ES-I3 (cell line): ENCODE results near the gene TSPO.

ENCODE experiments used
- H3K36me3 ChIP-seq: 2 replicates; pipeline ENCODE4 v1.6.1; 2013; ENCODE audit warnings: mild to moderate bottlenecking, low read length, control low read depth, moderate library complexity; ENCODE audit not compliant: insufficient read depth
- H3K4me1 ChIP-seq: 2 replicates; pipeline ENCODE4 v1.6.1; 2013; ENCODE audit warnings: mild to moderate bottlenecking, control low read depth, low read length; ENCODE audit not compliant: insufficient read depth
- H3K9ac ChIP-seq: 2 replicates; pipeline ENCODE4 v1.6.1; 2013; ENCODE audit warnings: low read depth, mild to moderate bottlenecking, low read length, moderate library complexity
- H3K9me3 ChIP-seq: 2 replicates; pipeline ENCODE4 v1.6.1; 2013; ENCODE audit warnings: mild to moderate bottlenecking, low read length, moderate library complexity; ENCODE audit not compliant: control insufficient read depth, insufficient read depth

Gene TSPO

DNA sequence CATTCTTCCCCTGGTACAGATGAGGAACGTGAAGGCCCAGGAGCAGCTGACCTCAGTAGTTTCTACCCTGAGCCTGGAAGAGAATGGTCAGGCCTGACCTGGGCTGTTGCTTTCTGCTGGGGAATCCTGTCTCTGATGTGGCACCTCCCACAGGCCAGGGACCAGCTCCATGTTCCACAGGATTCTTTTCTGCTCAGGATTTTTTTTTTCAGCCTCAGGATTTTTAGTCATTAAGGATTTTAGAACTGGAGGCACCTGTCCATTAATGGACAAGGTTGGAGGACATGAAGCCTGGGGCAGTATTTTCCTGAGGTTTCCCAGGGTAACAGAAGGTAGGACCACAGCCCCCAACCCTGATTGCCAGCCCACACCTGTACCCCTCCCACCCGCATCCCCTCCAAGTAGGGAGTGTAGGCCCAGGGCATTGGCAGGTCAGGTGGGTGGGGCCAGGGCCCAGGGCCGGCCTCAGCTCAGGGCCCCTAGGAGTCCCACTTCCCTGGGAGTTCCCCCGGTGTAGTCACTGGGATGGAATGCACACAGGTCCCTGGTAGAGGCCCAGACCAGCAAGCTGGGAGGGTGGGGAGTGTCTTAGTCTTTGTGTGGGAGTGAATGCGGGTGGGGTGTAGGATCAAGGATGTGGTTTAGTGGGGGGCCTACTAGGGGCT, 24.7 kb upstream of the TSPO start:
- Histone ChIP-seq H3K9me3 (no peaks in the 10 kb centered on the region), H3K4me1 (peaks cover 13% of the 10 kb centered on the region; the same call in 1 of the 2 replicates), H3K36me3 (no peaks in the 10 kb centered on the region), H3K9ac (no peak overlapping the region)

DNA sequence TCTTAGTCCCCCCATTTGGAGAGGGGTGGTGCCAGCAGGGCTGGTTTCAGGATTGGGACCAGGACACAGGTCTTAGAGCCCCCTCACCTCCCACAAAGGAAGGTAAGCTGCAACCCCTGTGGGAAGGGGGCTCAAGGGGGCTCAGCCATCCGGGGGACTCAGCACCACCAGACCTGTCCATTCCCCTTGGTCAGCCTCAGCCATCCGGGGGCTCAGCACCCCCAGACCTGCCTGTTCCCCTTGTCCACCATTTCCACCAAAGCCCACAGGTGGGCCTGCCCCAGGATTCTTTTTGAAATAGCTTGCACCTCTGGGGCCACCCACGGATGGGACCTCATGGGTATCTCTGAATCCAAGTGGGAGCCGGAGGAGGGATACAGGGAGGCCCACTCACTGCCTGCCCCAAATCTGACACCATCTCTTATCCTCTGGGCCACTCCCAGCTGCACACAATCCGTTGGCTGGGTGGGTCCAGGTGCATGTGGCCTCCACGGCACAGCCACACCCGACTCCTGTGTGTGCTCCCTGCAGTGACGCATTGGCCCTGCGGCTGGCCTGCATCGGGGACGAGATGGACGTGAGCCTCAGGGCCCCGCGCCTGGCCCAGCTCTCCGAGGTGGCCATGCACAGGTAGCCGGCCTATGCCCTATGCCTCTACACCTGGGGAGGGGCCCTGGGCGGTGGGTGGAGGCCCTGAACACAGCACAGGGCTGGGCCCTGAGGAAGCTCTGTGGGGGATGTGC, 24.0 kb upstream of the TSPO start:
- no peaks in the 10 kb centered on the region for H3K9me3 ChIP-seq
- H3K36me3 ChIP-seq, result no peaks in the 10 kb centered on the region; the same call in 1 of the 2 replicates
- no peak overlapping the region for H3K9ac ChIP-seq
- H3K4me1 ChIP-seq, result peaks cover 13% of the 10 kb centered on the region; the same call in 1 of the 2 replicates

DNA sequence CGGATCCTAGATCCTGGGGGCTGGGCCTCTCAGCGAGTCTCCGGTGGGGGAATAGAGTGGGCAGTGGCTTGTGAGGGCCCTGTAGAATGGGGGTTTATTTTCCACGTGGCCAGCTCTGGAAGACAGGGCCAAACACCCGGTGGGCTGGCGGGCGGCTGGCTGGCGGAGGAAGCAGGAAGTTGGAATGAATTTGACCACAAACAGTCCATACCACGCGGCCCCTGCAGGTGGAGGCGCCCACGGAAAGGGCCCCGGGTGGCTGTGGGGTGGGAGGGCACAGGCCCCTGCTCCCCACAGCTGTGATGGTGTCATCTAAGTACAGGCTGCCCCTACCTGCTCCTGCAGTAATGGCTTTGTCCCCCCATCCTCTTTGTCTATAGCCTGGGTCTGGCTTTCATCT, 23.2 kb upstream of the TSPO start:
- Histone ChIP-seq H3K9me3 (no peaks in the 10 kb centered on the region), H3K9ac (no peak overlapping the region), H3K4me1 (peaks cover 13% of the 10 kb centered on the region; the same call in 1 of the 2 replicates), H3K36me3 (no peaks in the 10 kb centered on the region; the same call in none of the 2 replicates)

DNA sequence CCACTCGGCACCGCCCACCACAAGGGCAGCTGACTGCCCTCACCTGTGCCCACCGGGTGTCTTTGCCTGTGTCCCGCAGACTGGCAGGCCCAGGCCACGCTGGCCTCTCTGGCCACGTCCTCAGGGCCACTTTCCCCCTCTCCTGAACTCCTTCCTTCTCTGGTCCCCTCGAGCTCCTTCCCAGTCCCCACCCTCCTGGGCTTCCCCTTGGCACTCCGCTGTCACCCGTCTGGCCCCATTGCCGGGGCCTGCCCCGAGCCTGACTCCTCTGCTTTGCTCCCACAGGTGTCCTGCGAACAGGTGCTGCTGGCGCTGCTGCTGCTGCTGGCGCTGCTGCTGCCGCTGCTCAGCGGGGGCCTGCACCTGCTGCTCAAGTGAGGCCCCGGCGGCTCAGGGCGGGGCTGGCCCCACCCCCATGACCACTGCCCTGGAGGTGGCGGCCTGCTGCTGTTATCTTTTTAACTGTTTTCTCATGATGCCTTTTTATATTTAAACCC, 22.4 kb upstream of the TSPO start:
- Histone ChIP-seq H3K9me3 (no peaks in the 10 kb centered on the region), H3K4me1 (peaks cover 13% of the 10 kb centered on the region; the same call in 1 of the 2 replicates), H3K36me3 (peaks cover 4% of the 10 kb centered on the region), H3K9ac (no peak overlapping the region)

DNA sequence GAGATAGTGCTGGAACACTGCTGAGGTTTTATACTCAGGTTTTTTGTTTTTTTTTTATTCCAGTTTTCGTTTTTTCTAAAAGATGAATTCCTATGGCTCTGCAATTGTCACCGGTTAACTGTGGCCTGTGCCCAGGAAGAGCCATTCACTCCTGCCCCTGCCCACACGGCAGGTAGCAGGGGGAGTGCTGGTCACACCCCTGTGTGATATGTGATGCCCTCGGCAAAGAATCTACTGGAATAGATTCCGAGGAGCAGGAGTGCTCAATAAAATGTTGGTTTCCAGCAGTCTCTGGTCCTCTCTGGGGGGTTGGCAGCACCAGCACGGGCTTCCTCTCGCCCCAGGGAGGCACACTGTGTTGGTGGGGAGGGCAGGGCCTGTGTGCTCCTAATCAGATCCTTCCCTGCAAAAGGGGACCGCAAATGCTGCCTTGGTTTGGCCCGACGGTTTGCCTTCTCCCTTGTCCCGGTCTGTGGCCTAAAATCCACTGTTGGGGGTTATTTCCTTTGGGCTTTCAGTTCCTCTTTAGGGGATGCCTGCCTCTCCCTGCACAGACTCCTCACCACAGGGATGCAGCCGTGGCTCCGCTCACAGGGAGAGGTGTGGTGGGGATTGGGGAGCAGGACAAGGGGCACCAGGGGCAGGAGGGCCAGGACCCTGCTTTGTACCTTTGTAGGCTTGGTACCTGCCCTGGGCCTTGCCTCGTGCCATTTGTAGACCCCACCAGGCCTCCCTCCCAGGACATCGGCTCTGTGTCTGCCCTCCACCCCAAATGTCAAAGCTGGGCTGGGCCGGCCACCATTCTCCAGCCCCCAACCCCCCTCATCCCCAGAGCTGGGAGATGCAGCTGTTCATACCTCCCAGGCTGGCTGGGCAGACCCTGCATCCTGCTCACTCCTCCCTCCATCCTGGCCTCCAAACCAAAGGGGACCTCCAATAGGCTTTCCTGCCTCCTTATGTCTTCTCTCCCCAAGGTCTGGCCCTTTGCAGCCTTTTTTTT, 21.6 kb upstream of the TSPO start:
- H3K4me1 ChIP-seq, result peaks cover 13% of the 10 kb centered on the region; the same call in 1 of the 2 replicates
- H3K36me3 ChIP-seq, result peaks cover 8% of the 10 kb centered on the region
- no peak overlapping the region for H3K9ac ChIP-seq
- H3K9me3 ChIP-seq, result no peaks in the 10 kb centered on the region

DNA sequence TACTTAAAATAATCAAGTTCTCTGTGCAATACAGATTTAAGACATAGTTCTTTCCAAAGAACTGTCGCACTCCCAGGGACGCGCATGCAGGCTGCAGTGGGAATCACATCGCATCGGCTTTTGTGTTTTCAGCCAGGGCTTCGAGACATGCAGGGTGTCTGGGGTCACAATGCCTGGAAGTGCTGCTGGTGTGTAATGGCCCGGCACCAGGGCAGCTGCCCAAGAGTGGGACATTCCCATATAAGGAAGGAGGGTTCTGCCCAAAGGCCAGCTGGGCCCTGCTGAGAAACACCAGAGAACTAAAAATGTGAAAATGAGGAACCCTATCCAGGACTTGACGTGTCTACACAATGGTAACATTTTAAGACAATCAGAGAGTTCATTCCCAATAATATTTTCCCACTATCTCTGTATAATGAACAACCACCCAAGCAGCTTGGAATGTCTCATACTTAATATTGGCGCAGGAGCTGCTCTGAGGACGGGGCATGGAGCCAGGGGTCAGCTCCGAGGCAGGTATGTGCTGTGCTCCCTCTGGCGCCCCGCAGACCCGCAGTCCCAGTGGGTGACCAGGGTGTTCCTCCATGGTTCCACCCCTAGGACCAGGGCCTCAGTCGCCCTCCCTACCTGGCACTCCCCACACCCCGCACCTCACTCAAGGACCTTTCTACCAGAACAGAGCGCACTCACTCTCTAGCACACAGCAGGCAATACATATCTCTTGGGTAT, 19.4 kb upstream of the TSPO start:
- Histone ChIP-seq H3K4me1 (peaks cover 9% of the 10 kb centered on the region; the same call in 1 of the 2 replicates), H3K36me3 (peaks cover 16% of the 10 kb centered on the region)

DNA sequence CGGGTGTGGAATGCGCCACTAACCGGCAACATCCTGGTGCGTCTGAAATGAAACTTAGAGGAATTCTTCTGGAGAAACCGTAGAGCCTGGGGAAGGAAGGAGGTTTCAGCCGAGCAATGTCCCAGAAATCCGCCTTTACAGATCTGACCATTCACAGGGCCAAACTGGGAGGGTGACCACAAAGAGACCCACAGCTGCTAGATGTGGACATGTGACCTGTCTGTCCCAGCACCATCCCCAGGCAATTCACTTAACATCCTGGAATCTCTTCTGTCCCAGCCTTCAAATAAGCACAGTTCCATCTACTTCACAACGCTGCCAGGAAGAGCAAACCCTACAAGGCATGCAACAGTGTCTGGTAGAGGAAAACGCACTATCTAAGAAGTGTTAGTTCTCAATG, 18.0 kb upstream of the TSPO start:
- Histone ChIP-seq H3K36me3 (peaks cover 16% of the 10 kb centered on the region), H3K9ac (no peak overlapping the region), H3K4me1 (no peaks in the 10 kb centered on the region), H3K9me3 (no peaks in the 10 kb centered on the region)

More for the DNA sequence above, 19.4 kb upstream of the TSPO start:
- Histone ChIP-seq H3K9ac (no peak overlapping the region), H3K9me3 (no peaks in the 10 kb centered on the region)

DNA sequence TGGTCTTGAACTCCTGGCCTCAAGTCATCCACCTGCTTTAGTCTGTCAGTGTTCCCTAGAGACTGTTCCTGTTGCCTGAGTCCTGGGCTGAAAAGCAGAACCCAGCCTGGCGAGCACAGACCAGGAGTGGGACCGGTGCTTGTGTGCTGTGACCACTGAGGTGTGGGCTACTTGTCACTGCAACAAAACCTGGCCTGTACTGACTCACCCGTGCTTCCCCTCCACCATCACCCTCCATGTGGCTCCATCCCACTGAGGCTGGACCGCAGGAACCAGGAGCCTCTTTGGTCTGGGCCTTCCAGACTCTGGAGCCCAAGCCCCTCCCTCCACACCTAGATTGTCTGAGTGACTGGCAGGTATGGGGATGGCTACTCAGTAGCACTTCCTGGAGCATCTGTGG, 16.8 kb upstream of the TSPO start:
- Histone ChIP-seq H3K4me1 (no peaks in the 10 kb centered on the region), H3K36me3 (peaks cover 16% of the 10 kb centered on the region), H3K9me3 (no peaks in the 10 kb centered on the region), H3K9ac (no peak overlapping the region)

DNA sequence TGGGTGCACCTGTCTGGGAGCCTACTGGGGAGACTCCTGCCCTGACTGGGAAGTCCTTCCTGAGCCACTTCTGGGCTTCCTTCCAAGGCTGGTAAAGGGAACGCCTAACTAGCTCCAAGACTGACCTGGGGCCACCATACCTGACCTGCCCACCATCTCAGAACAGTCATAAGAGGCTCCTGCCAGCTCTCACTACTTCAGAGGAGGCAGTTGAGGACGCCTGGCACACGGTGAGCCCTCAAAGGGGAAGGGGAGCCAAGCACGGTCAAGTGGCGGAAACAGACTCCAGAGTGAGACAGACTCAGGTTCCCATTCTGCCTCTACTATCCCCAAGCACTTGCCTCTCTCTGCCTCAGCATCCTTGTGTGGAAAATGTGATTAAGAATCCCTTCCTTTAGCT, 15.8 kb upstream of the TSPO start:
- peaks cover 19% of the 10 kb centered on the region for H3K36me3 ChIP-seq
- H3K9me3 ChIP-seq, result no peaks in the 10 kb centered on the region
- H3K9ac ChIP-seq, result no peak overlapping the region
- no peaks in the 10 kb centered on the region for H3K4me1 ChIP-seq

DNA sequence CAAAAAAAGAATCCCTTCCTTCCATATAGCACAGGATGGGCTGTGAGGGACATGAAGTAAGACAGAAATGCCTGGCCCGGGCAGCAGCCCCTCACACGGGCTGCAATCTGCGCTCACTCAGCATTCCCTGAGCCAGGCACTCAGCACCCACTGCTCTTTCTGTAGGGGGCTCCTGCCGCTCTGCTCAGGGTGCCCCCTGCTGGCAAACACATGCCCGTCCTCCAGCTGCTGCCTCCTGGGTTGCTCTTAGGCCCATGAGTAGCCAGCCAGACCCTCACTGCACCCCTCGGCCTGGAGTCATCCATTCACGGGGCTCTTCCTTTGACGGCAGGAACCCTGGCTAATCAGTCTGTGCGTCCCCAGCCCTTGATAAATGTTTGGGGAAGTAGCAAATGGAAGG, 15.1 kb upstream of the TSPO start:
- H3K36me3 ChIP-seq, result peaks cover 19% of the 10 kb centered on the region

DNA sequence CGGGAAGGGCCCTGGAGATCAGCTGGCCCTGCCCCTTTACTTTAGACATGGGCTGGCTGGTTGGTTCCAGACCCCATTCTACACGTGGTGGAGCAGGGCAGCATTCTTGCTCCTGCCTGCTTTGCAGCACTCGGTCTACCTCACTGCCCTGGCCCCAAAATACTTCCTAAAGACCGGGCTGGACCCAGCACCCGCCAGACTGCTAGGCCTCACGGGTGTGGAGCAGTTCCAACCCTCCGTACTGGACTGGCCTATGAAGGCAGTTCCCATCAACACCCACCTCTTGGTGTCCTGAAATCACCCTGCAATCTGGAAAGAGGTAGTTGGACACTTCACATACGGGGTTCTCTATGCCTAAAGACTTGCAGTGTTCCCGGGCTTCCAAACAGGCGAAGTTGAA, 14.6 kb upstream of the TSPO start:
- Histone ChIP-seq H3K9ac (no peak overlapping the region), H3K4me1 (no peaks in the 10 kb centered on the region), H3K9me3 (no peaks in the 10 kb centered on the region), H3K36me3 (peaks cover 19% of the 10 kb centered on the region)

More for the DNA sequence above, 15.1 kb upstream of the TSPO start:
- H3K9me3 ChIP-seq, result no peaks in the 10 kb centered on the region
- H3K4me1 ChIP-seq, result no peaks in the 10 kb centered on the region
- no peak overlapping the region for H3K9ac ChIP-seq

DNA sequence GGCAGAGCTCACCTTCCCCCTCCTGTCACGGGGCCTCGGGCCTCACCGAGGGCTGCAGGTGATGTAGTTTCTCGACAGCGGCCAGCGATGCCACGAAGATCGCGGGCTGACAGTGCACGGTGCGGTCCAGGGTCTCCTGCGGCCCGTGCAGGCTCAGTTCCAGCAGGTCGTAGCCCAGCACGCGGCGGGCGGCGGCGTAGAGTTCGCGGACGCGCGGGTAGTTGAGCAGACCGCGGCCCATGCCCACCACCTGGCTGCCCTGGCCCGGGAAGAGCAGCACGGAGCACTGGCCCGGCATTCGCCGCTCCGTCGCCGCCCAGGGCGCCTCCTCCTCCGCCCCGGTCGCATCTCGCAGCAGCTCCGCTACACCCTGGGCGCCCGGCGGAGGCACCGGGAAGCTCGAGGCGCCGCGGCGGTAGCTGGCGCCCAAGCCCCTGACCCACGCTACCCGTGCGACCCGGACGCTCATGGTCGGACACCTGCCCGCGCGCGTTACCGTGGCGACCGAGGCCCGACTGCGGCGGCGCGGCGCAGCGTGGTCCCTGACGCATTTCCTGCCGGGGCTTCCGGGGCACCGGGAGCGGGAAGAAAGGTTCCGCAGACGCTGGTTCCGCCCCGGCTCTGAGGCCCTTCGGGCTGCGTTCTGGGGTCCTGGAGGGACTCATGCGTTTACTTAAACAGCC, 8.3 kb upstream of the TSPO start, which contains the start of gene MCAT:
Gene MCAT, minus strand, starts transcription at position 519 of the 683 bp plus-strand sequence. Its CDS starts 50 bp downstream, at position 469.
- no peaks in the 10 kb centered on the region for H3K4me1 ChIP-seq
- H3K36me3 ChIP-seq, result peaks cover 3% of the 10 kb centered on the region; the same call in 1 of the 2 replicates
- peak within 1 kb of the TSS; percentile 77 for H3K9ac ChIP-seq
- H3K9me3 ChIP-seq, result no peaks in the 10 kb centered on the region

DNA sequence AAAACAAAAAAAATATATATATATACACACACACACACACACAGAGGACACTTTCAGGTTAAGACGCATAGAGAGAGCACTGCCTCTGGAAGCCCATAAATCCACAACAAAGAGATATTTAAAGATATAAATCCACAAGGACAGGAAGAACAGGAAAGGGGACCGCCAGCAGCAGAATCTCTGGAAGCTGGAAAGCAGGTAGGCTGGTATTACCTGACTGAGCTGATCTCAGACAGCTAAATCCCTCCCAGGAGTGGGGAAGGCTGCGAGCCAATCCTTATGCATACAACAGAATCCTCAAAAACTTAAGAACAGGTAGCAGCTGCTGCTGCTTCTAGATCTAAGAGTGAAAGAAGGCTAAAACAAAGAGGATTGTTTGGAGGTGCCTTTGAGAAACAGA, 6.4 kb upstream of the TSPO start:
- H3K36me3 ChIP-seq, result peaks cover 3% of the 10 kb centered on the region; the same call in 1 of the 2 replicates
- no peaks in the 10 kb centered on the region for H3K4me1 ChIP-seq
- no peak overlapping the region; the same call in 1 of the 2 replicates for H3K9ac ChIP-seq
- no peaks in the 10 kb centered on the region for H3K9me3 ChIP-seq
